H1 (cell line): Measurements from ENCODE around the gene AGPAT3. TPM values are rescaled to one million over a fixed set of nuclear protein-coding genes. Genes with fewer than 3 reads are reported as not detected.

Experiments used
- CHD1 ChIP-seq: IDR thresholded peaks from 2 replicates; pipeline ENCODE4 v1.6.1; 2012; ENCODE audit warnings: low read depth, low read length, improper control_type of control experiment
- GABPA ChIP-seq: IDR thresholded peaks from 2 replicates; pipeline ENCODE4 v1.6.1; 2011; ENCODE audit warnings: mild to moderate bottlenecking, low read length, moderate library complexity, borderline replicate concordance; ENCODE audit not compliant: insufficient read depth
- GTF2F1 ChIP-seq: IDR thresholded peaks from 2 replicates; pipeline ENCODE4 v1.6.1; 2012; ENCODE audit warnings: low read depth, low read length, improper control_type of control experiment, borderline replicate concordance
- KDM4A ChIP-seq: IDR thresholded peaks from one replicate; pipeline ENCODE4 v1.7.1; 2012; ENCODE audit warnings: low read depth, mild to moderate bottlenecking, moderate library complexity, low read length, inconsistent platforms; ENCODE audit not compliant: severe bottlenecking
- KDM5A ChIP-seq: fragments of 200-600 bp; IDR thresholded peaks from 2 replicates; pipeline ENCODE4 v1.7.1; 2012; ENCODE audit warnings: mild to moderate bottlenecking, low read length, inconsistent platforms, mixed read lengths
- NANOG ChIP-seq: IDR thresholded peaks from 2 replicates; pipeline ENCODE4 v1.6.1; 2011; ENCODE audit warnings: low read length, low read depth, mild to moderate bottlenecking, inconsistent platforms; ENCODE audit not compliant: insufficient read depth, poor library complexity, severe bottlenecking
- PHF8 ChIP-seq: fragments of 200-600 bp; sonication (generic); conservative IDR thresholded peaks from 2 replicates; pipeline ENCODE4 v1.7.1; 2012; ENCODE audit warnings: low read depth, mild to moderate bottlenecking, inconsistent platforms, low read length, moderate library complexity
- POLR2AphosphoS5 ChIP-seq: IDR thresholded peaks from 2 replicates; pipeline ENCODE4 v1.6.1; 2011; ENCODE audit warnings: low read depth, low read length
- POU5F1 ChIP-seq: IDR thresholded peaks from 2 replicates; pipeline ENCODE4 v1.6.1; 2011; ENCODE audit warnings: low read depth, mild to moderate bottlenecking, low read length, moderate library complexity
- SAP30 ChIP-seq: fragments of 300-600 bp; sonication (generic); IDR thresholded peaks from 2 replicates; pipeline ENCODE4 v1.7.1; 2012; ENCODE audit warnings: low read length, moderate library complexity, mild to moderate bottlenecking, inconsistent platforms; ENCODE audit not compliant: insufficient read depth, insufficient replicate concordance
- SIN3A ChIP-seq, 2 experiments: IDR thresholded peaks in 1 of 2; conservative IDR thresholded peaks in 1 of 2; 2 replicates each; pipeline ENCODE4 v1.6.1; 2011 to 2012; ENCODE audit warnings: low read length in 2 of 2, improper control_type of control experiment in 1 of 2, low read depth in 1 of 2, mild to moderate bottlenecking in 1 of 2
- polyA plus RNA-seq, 7 experiments: library from polyadenylated mRNA; depleted of rRNA in 3 of 7; stranded (reverse) in 5 of 7; unstranded in 2 of 7; fragments of >200 nt in 5 of 7; fragments of 200-250 nt in 2 of 7; gene quantifications; 1 replicate in 5 of 7; 2 replicates in 1 of 7; 4 replicates in 1 of 7; pipeline versions ENCODE4 v1.2.1 to v1.2.3, GENCODE V29; 2011 to 2013; ENCODE audit warnings: missing spikeins in 2 of 7, mixed read lengths in 2 of 7
- total RNA-seq: library from RNA; stranded (reverse); fragmentation: NEBNext Ultra II Directional; extraction: Animal tissue kit (Norgen Biotek cat#: 25700); gene quantifications from 2 replicates; pipeline ENCODE4 v1.2.1, GENCODE V29; 2021
- TF ChIP-seq, protein P1 (sequence below): IDR thresholded peaks from 2 replicates; pipeline ENCODE4 v1.6.1; 2011; ENCODE audit warnings: low read depth, mild to moderate bottlenecking, low read length; ENCODE audit not compliant: insufficient read depth
- TF ChIP-seq, protein P2 (sequence below), 3 experiments: IDR thresholded peaks; 1 replicate in 2 of 3; 2 replicates in 1 of 3; pipeline versions ENCODE4 v1.5.1 to v1.6.1; 2011; ENCODE audit warnings: low read length in 3 of 3, mild to moderate bottlenecking in 3 of 3, inconsistent platforms in 2 of 3, low read depth in 1 of 3, moderate library complexity in 1 of 3; ENCODE audit not compliant: insufficient read depth in 1 of 3; ENCODE audit errors: control extremely low read depth in 1 of 3

The AGPAT3 gene
- total and polyA plus RNA-seq, 2 of the 8 experiments (the other 6 are each of a cell fraction or from before 2014, with no cell fraction given) = 5.8 to 7.3 TPM

DNA sequence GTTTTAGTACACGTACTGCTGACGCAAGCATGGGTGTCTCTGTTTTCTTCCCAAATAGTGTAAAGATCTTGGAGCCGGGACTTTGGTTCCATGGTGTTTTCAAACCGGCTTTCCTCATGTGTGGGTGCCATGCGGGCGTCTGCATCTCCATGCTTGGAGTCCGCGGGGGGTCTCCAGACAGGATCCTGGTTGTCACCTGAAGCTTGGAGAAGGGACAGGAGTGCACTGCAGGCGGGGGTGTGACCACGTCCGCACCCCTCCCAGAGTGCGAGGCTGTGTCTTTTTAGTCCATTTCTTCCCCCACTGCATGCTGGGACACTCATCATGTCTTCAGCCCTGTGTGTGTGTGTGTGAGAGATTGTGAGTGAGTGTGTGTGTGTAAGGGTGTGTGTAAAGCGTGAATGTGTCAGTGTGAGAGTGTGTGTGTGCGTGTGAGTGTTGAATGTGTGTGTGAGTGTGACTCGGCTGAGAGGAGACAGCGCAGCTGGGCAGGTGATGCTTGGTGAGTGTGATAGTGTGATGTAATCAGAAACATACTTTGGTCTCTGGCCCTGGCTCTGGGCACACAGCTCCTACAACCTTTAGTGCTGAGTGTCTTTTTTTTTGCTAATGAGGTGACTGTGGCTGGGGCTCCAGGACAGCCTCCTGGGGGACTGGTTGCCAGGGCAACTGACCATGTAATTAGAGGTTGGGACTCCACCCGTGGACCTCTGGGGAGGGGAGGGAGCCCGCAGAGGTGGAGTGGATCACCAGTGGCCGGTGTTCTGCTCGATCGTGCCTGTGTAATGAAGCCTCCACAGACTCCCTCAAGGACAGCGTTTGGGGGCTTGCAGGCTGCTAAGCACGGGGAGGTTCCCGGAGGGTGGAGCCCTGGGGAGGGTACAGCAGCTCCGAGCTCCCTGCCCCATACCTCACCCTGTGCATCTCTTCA, 55.1 kb downstream of the AGPAT3 start (continued):
- TF ChIP-seq, protein P1, sequence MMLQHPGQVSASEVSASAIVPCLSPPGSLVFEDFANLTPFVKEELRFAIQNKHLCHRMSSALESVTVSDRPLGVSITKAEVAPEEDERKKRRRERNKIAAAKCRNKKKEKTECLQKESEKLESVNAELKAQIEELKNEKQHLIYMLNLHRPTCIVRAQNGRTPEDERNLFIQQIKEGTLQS = no peak
- TF ChIP-seq POU5F1 (no peak), CHD1 (no peak), PHF8 (no peak), POLR2AphosphoS5 (no peak), GTF2F1 (no peak), SAP30 (no peak), KDM4A (no peak), GABPA (no peak), KDM5A (no peak), NANOG (no peak), SIN3A (conservative IDR thresholded peaks at IDR 0.05 in 1 of 2, IDR thresholded peaks at IDR 0.05 in 1 of 2; ENCODE audit: low read depth in 1 of 2, low read length in 2 of 2) (no peak)
- TF ChIP-seq, protein P2, sequence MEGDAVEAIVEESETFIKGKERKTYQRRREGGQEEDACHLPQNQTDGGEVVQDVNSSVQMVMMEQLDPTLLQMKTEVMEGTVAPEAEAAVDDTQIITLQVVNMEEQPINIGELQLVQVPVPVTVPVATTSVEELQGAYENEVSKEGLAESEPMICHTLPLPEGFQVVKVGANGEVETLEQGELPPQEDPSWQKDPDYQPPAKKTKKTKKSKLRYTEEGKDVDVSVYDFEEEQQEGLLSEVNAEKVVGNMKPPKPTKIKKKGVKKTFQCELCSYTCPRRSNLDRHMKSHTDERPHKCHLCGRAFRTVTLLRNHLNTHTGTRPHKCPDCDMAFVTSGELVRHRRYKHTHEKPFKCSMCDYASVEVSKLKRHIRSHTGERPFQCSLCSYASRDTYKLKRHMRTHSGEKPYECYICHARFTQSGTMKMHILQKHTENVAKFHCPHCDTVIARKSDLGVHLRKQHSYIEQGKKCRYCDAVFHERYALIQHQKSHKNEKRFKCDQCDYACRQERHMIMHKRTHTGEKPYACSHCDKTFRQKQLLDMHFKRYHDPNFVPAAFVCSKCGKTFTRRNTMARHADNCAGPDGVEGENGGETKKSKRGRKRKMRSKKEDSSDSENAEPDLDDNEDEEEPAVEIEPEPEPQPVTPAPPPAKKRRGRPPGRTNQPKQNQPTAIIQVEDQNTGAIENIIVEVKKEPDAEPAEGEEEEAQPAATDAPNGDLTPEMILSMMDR (IDR thresholded peaks at IDR 0.05; ENCODE audit: control extremely low read depth in 1 of 3, insufficient read depth in 1 of 3, low read depth in 1 of 3, low read length in 3 of 3) = no peak
- TF ChIP-seq, all 59 proteins: peak for 0
